Erythroblast (primary cell): ENCODE data around the gene DGKQ.

Experiments used
- GATA1 ChIP-seq: IDR thresholded peaks from 2 replicates; pipeline ENCODE4 v1.6.1; 2011; ENCODE audit warnings: low read depth, mild to moderate bottlenecking, control low read depth, low read length, moderate library complexity
- POLR2A ChIP-seq: IDR thresholded peaks from 2 replicates; pipeline ENCODE4 v1.6.1; 2011; ENCODE audit warnings: mild to moderate bottlenecking, low read length

- TF ChIP-seq POLR2A (no peak), GATA1 (no peak)
Observed at GRCh38 chr4:996997-997374, 23.6 kb upstream of the DGKQ start.
